Ovary (tissue), 9 donors: ENCODE results near the gene SESTD1. TPM values are rescaled to one million over a fixed set of nuclear protein-coding genes. Genes with fewer than 3 reads are reported as not detected.
"Not testable (repeated sequence)": the region's sequence is repeated elsewhere in the genome, so short reads cannot be mapped to it uniquely, and the experiment has no call there.

Experiments
- DNase-seq, 5 donors: peaks; one replicate each; pipeline ENCODE4 v3.0.0-alpha.2; 2019 to 2020
- H3K27ac ChIP-seq, 2 donors: fragments of 200-600 bp; one replicate each; pipeline versions ENCODE4 v1.5.1 to v1.8.0; 2019 to 2022
- H3K27me3 ChIP-seq: fragments of 200-600 bp; one replicate; pipeline ENCODE4 v1.8.0; 2022
- H3K36me3 ChIP-seq: fragments of 200-600 bp; sonication (generic); one replicate; pipeline ENCODE4 v1.5.1; 2019
- H3K4me1 ChIP-seq: one replicate; pipeline ENCODE4 v1.8.1; 2013; ENCODE audit warnings: mild to moderate bottlenecking, moderate library complexity; ENCODE audit not compliant: insufficient read depth
- H3K4me3 ChIP-seq: fragments of 200-600 bp; sonication (generic); one replicate; pipeline ENCODE4 v1.5.1; 2017
- H3K9me3 ChIP-seq, 2 donors: fragments of 200-600 bp in 1 of 2; sonication (generic) in 1 of 2; one replicate each; pipeline versions ENCODE4 v1.5.1 to v1.8.1; 2013 to 2019; ENCODE audit warnings: mild to moderate bottlenecking in 1 of 2, moderate library complexity in 1 of 2
- EP300 ChIP-seq: sonication (generic); formaldehyde crosslinking; IDR thresholded peaks from one replicate; pipeline ENCODE4 v1.6.1; 2017; ENCODE audit warnings: antibody characterized with exemption
- POLR2A ChIP-seq: fragments of 450-650 bp; IDR thresholded peaks from one replicate; pipeline ENCODE4 v1.6.1; 2017; ENCODE audit warnings: antibody characterized with exemption, mild to moderate bottlenecking, moderate library complexity
- WGBS, 3 donors: extraction: QIAGEN DNeasy Blood & Tissue Kit in 1 of 3; methylation state at CpG; one replicate each; pipeline versions ENCODE4 v1.1.5 to v1.1.7; 2013 to 2017; 5-methylcytosine and 5-hydroxymethylcytosine counted together
- intact Hi-C, 4 donors: fragments of 100-400 bp; cut with DNase I; formaldehyde crosslinking; loops; one replicate each; pipeline versions ENCODE4 v1.11.0 to v1.15.1; 2022 to 2023
- polyA plus RNA-seq, 2 donors: library from polyadenylated mRNA; stranded (reverse); fragments of 200-250 nt in 1 of 2; fragments of 350-450 nt in 1 of 2; fragmentation: Illumina TruSeq in 1 of 2; extraction: RNeasy Lipid Tissue Mini Kit (QIAGEN cat#74804) in 1 of 2; gene quantifications; one replicate each; pipeline ENCODE4 v1.2.3, GENCODE V29; 2013 to 2014
- total RNA-seq, 7 donors: library from RNA; depleted of rRNA in 2 of 7; stranded (reverse); fragments of >200 nt in 2 of 7; fragmentation: NEBNext Ultra II Directional in 3 of 7; extraction: Animal tissue kit (Norgen Biotek cat#: 25700) in 3 of 7; gene quantifications; one replicate each; pipeline versions ENCODE4 v1.1.0 to v1.2.4, GENCODE V29; 2016 to 2023
- TF ChIP-seq, protein P1 (sequence below), 3 donors: fragments of 450-650 bp in 2 of 3; fragments of 200-600 bp in 1 of 3; IDR thresholded peaks; one replicate each; pipeline versions ENCODE4 v1.5.1 to v1.8.0; 2016 to 2022; ENCODE audit warnings: antibody characterized with exemption in 3 of 3, mild to moderate bottlenecking in 1 of 3
- donor health status: DM: no; HTN: no; CAD: no; lungs with moderate emphysema.
- donor health status: DM: no; HTN: no; CAD: no.
- donor health status: Bipolar disorder and iron deficiency.
- donor health status: DM: yes; HTN: yes; CAD: no.
- donor health status: DM: no; HTN: no; CAD: no.
- donor health status: DM: yes; HTN: yes; CAD: no.

The SESTD1 gene
- total and polyA plus RNA-seq, 9 donors: 6.9 to 54.2 (median 39.3) TPM

DNA sequence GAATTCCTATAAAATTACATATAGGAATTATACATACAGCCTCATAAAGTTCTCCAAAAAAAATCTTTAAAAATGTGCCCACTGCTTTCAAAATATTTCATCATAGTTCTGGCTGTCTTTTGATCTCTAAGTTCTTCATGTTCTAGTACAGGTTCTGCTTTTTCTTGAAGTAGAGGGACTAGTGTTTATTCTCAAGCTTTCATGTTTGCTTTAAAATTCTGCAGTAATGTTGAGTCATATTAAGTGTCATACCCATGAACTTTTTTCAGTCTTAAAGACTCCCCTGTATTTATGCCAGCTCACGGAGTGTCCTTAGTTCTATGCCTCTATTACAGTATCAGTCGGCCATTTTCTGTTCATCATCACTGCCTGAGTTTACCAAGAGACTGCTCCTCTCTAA, 159.9 kb downstream of the SESTD1 start:
- Histone ChIP-seq H3K27ac (no peak overlapping the region), H3K9me3 (no peaks in the 10 kb centered on the region), H3K4me3 (no peak overlapping the region), H3K27me3 (no peaks in the 10 kb centered on the region), H3K4me1 (no peaks in the 10 kb centered on the region), H3K36me3 (no peaks in the 10 kb centered on the region)
- WGBS, 3 donors: 73 to 79% (median 78%) methylated on average over 2 of the region's 2 CpGs
- intact Hi-C loops: no loop called here
- DNase-seq: no peak
- TF ChIP-seq EP300: no peak
- TF ChIP-seq, protein P1, sequence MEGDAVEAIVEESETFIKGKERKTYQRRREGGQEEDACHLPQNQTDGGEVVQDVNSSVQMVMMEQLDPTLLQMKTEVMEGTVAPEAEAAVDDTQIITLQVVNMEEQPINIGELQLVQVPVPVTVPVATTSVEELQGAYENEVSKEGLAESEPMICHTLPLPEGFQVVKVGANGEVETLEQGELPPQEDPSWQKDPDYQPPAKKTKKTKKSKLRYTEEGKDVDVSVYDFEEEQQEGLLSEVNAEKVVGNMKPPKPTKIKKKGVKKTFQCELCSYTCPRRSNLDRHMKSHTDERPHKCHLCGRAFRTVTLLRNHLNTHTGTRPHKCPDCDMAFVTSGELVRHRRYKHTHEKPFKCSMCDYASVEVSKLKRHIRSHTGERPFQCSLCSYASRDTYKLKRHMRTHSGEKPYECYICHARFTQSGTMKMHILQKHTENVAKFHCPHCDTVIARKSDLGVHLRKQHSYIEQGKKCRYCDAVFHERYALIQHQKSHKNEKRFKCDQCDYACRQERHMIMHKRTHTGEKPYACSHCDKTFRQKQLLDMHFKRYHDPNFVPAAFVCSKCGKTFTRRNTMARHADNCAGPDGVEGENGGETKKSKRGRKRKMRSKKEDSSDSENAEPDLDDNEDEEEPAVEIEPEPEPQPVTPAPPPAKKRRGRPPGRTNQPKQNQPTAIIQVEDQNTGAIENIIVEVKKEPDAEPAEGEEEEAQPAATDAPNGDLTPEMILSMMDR (IDR thresholded peaks at IDR 0.05): no peak
- no peak for TF ChIP-seq POLR2A

DNA sequence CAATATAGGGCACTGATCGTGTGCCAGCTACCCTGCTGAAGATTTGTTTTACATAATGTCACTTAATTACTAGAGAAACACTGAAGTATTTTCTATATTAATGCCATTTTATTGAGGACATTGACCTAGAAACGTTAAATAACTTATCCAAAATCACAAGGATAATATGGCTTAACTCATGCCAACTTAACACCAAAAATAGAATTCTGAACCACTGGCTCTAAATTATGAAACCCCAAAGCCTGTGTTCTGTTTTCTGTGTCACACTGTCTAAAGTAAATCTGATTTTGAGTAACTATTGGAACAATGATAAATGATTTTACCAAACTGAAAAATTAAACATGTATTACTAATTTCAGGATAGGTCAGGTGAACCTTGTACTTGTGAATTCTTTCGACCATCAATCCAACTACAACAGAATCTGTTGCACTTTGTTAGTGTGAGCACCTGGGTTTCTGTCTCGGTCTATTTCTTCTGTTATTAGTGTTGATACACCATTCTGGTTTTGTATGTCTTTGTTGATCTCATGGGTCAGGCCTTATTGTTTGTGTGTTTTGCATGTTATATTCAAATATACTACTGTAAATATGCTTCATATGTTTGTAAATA, 166.4 kb downstream of the SESTD1 start:
- no peak overlapping the region for H3K4me3 ChIP-seq
- intact Hi-C loops: no loop called here
- no peaks in the 10 kb centered on the region for H3K4me1 ChIP-seq
- DNase-seq: no peak
- TF ChIP-seq, protein P1 (IDR thresholded peaks at IDR 0.05): no peak
- no peak for TF ChIP-seq EP300
- no peak for TF ChIP-seq POLR2A
- no peaks in the 10 kb centered on the region for H3K9me3 ChIP-seq
- no peaks in the 10 kb centered on the region for H3K27me3 ChIP-seq
- no peak overlapping the region for H3K27ac ChIP-seq
- no peaks in the 10 kb centered on the region for H3K36me3 ChIP-seq
- WGBS, 3 donors: 74 to 77% (median 76%) methylated on average over 4 of the region's 4 CpGs

DNA sequence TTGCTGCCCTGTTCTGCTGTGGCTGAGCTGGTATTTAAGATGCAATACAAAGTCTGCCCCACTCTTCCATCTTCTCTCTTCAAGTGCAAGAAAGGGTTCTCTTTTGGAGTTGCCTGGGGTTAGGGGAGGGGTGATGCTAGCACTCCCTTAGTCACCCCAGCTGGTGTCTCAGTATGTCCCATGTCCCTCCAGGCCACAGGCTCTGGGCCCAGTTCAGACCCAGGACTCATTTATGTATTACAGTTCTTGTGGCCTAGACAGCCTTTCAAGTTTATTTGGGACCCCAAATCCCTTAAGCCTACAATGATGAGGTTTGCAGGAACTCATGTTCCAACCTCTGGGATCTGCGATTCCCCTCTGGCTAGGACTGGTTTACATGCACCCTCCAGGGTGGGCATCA, 167.5 kb downstream of the SESTD1 start:
- 95 to 100% (median 98%) methylated on average over 1 of the region's 1 CpG for WGBS, 3 donors
- Histone ChIP-seq H3K36me3 (no peaks in the 10 kb centered on the region), H3K9me3 (no peaks in the 10 kb centered on the region), H3K27me3 (no peaks in the 10 kb centered on the region), H3K27ac (no peak overlapping the region), H3K4me3 (no peak overlapping the region), H3K4me1 (no peaks in the 10 kb centered on the region)
- no peak for TF ChIP-seq POLR2A
- no peak for TF ChIP-seq EP300
- TF ChIP-seq, protein P1 (IDR thresholded peaks at IDR 0.05): no peak
- DNase-seq: no peak
- intact Hi-C loops: no loop called here

DNA sequence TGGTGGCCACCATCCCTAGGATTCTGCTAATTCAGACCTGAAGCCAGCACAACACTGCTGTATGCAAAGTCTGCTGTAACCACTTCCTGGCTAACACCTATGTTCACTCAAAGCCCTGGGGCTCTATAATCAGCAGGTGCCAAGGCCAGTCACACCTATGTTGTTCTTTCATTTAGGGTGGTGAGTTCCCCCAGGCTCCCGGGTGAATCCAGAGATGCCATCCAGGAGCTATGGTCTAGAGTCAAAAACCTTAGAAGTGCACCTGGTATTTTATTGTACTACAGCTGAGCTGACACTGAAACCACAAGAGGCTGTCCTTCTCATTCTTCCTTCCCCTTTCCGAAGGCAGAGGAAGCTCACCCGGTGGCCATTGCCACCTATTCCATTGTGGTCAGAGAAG, 168.5 kb downstream of the SESTD1 start:
- Histone ChIP-seq H3K4me1 (no peaks in the 10 kb centered on the region), H3K27ac (no peak overlapping the region), H3K27me3 (no peaks in the 10 kb centered on the region), H3K9me3 (no peaks in the 10 kb centered on the region), H3K4me3 (no peak overlapping the region), H3K36me3 (no peaks in the 10 kb centered on the region)
- DNase-seq: no peak
- TF ChIP-seq EP300: no peak
- TF ChIP-seq, protein P1 (IDR thresholded peaks at IDR 0.05): no peak
- no peak for TF ChIP-seq POLR2A
- 89 to 90% (median 89%) methylated on average over 3 of the region's 3 CpGs for WGBS, 3 donors
- intact Hi-C loops: no loop called here

DNA sequence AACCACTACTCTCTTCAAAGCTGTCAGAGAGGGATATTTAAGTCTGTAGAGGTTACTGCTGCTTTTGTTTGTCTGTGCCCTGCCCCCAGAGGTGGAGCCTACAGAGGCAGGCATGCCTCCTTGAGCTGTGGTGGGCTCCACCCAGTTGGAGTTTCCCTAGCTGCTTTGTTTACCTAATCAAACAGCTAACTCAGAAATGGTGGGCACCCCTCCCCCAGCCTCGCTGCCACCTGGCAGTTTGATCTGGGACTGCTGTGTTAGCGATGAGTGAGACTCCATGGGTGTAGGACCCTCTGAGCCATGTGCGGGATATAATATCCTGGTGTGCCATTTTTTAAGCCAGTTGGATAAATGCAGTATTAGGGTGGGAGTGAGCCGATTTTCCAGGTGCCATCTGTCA, 171.7 kb downstream of the SESTD1 start:
- H3K4me1 ChIP-seq, H3K4me3 ChIP-seq, DNase-seq, H3K9me3 ChIP-seq, H3K27ac ChIP-seq, H3K27me3 ChIP-seq, H3K36me3 ChIP-seq, intact Hi-C loops: not testable (repeated sequence)
- WGBS, 3 donors: 81 to 97% (median 92%) methylated on average over 4 of the region's 4 CpGs
